ENCODE results near the gene PTK7.

DNA sequence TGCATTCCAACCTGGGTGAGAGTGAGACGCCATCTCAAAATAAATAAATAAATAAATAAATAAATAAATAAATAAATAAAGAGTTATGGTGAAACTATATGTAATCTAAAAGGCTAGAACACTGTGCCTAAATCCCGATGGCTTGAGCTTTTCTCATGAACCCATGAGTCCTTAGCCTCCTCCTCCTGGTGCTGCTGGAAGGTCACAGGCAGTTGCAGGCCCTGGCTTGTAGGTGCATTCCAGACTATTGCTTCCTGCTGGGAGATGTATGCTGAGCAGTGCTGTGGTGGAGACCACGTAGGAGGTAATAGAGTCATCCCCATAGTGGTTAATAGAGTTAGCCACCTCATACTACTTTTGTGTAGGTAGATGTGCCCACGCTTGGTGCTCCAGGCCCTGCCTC is 12.5 kb downstream of the PTK7 start:
- TF ChIP-seq GATA2 (IDR thresholded peaks at IDR 0.05; ENCODE audit: low read depth, low read length) = no peak
- no peak for TF ChIP-seq GATA3 (IDR thresholded peaks at IDR 0.05; ENCODE audit: low read depth, low read length)
